HG03175 (cell line): ENCODE data around the gene MLH3.

Experiments used
- ATAC-seq: cut with Tn5 transposase; IDR thresholded peaks from one replicate; pipeline ENCODE4 v1.9.1; 2021; ENCODE audit warnings: mild to moderate bottlenecking, moderate library complexity; ENCODE audit not compliant: unreplicated experiment

MLH3 gene

GRCh38 chr14:75067212-75067611 is 15.9 kb upstream of the MLH3 start:
- no peak for ATAC-seq

GRCh38 chr14:75066691-75067090 is 15.4 kb upstream of the MLH3 start:
- no peak for ATAC-seq

GRCh38 chr14:75064205-75064567 is 12.9 kb upstream of the MLH3 start:
- ATAC-seq = peak; percentile 18

- peak; percentile 98 for ATAC-seq
These were observed 12.4 kb upstream of the MLH3 start, which contains the start of gene ACYP1 for GRCh38 chr14:75063491-75064204. Gene ACYP1, minus strand, starts transcription at chr14:75064024. Its CDS starts 471 bp downstream, at chr14:75063553.

GRCh38 chr14:75063013-75063412 is 11.7 kb upstream of the MLH3 start:
- no peak for ATAC-seq

- no peak for ATAC-seq
These were observed 9.2 kb upstream of the MLH3 start for GRCh38 chr14:75060420-75060819.

GRCh38 chr14:75059642-75060041 is 8.4 kb upstream of the MLH3 start:
- ATAC-seq = no peak

- no peak for ATAC-seq
These were observed 3.2 kb upstream of the MLH3 start for GRCh38 chr14:75054421-75054820.

GRCh38 chr14:75053396-75054291 is 2.4 kb upstream of the MLH3 start:
- no peak for ATAC-seq

- ATAC-seq = no peak
These were observed 261 bp upstream of the MLH3 start for GRCh38 chr14:75051556-75051899.

GRCh38 chr14:75049731-75050201 is 1.5 kb downstream of the MLH3 start:
- no peak for ATAC-seq

GRCh38 chr14:75049136-75049535 is 2.1 kb downstream of the MLH3 start:
- no peak for ATAC-seq

- no peak for ATAC-seq
These were observed 3.2 kb downstream of the MLH3 start for GRCh38 chr14:75048101-75048500.

GRCh38 chr14:75047506-75047905 is 3.8 kb downstream of the MLH3 start:
- ATAC-seq = no peak

GRCh38 chr14:75046899-75047298 is 4.4 kb downstream of the MLH3 start:
- ATAC-seq = no peak

- no peak for ATAC-seq
These were observed 5.0 kb downstream of the MLH3 start for GRCh38 chr14:75046275-75046674.

- no peak for ATAC-seq
These were observed 6.5 kb downstream of the MLH3 start for GRCh38 chr14:75044752-75045151.

- no peak for ATAC-seq
These were observed 6.9 kb downstream of the MLH3 start for GRCh38 chr14:75044322-75044721.

GRCh38 chr14:75042035-75042434 is 9.2 kb downstream of the MLH3 start:
- no peak for ATAC-seq

- ATAC-seq = no peak
These were observed 9.7 kb downstream of the MLH3 start for GRCh38 chr14:75041613-75042012.

GRCh38 chr14:75040959-75041358 is 10.3 kb downstream of the MLH3 start:
- no peak for ATAC-seq

- no peak for ATAC-seq
These were observed 10.8 kb downstream of the MLH3 start for GRCh38 chr14:75040507-75040906.
